Upper lobe of left lung (tissue), 6 donors: ENCODE results near the gene CDT1. TPM values are rescaled to one million over a fixed set of nuclear protein-coding genes. Genes with fewer than 3 reads are reported as not detected.
A peak's percentile ranks its signal among the peaks of the same experiment; 100 is the strongest.

Experiments used
- ATAC-seq, 2 donors: fragments of 200-7000 bp; cut with Tn5 transposase; one replicate each; pipeline ENCODE4 v1.9.1; 2022; ENCODE audit warnings: mild to moderate bottlenecking in 2 of 2, moderate library complexity in 2 of 2; ENCODE audit not compliant: low FRiP score in 2 of 2
- DNase-seq, 2 donors: peaks; one replicate each; pipeline ENCODE4 v3.0.0-alpha.2; 2019 to 2020
- H3K27ac ChIP-seq, 4 donors: fragments of 200-600 bp; sonication (generic); one replicate each; pipeline ENCODE4 v1.5.1; 2016 to 2019
- H3K27me3 ChIP-seq, 4 donors: fragments of 200-600 bp; sonication (generic); one replicate each; pipeline ENCODE4 v1.5.1; 2017 to 2019
- H3K36me3 ChIP-seq, 4 donors: fragments of 200-600 bp; sonication (generic); one replicate each; pipeline ENCODE4 v1.5.1; 2016 to 2019
- H3K4me1 ChIP-seq, 4 donors: fragments of 200-600 bp; sonication (generic); one replicate each; pipeline ENCODE4 v1.5.1; 2018 to 2019
- H3K4me3 ChIP-seq, 4 donors: fragments of 200-600 bp; sonication (generic); one replicate each; pipeline ENCODE4 v1.5.1; 2017 to 2019; ENCODE audit warnings: mild to moderate bottlenecking in 2 of 4, moderate library complexity in 1 of 4
- H3K9me3 ChIP-seq, 4 donors: fragments of 200-600 bp; sonication (generic); one replicate each; pipeline ENCODE4 v1.5.1; 2018 to 2019
- CTCF ChIP-seq, 6 experiments: fragments of 450-650 bp in 4 of 6; fragments of 200-600 bp in 2 of 6; sonication (generic) in 2 of 6; IDR thresholded peaks; one replicate each; pipeline ENCODE4 v1.5.1; 2016 to 2019; ENCODE audit warnings: antibody characterized with exemption in 6 of 6
- EP300 ChIP-seq, 4 donors: sonication (generic); formaldehyde crosslinking; IDR thresholded peaks; one replicate each; pipeline ENCODE4 v1.5.1; 2017; ENCODE audit warnings: antibody characterized with exemption in 4 of 4, control low read depth in 2 of 4
- POLR2A ChIP-seq, 4 donors: fragments of 450-650 bp; IDR thresholded peaks; one replicate each; pipeline ENCODE4 v1.5.1; 2016 to 2017; ENCODE audit warnings: antibody characterized with exemption in 4 of 4, mild to moderate bottlenecking in 2 of 4
- POLR2AphosphoS5 ChIP-seq, 2 donors: sonication (generic); formaldehyde crosslinking; IDR thresholded peaks; one replicate each; pipeline ENCODE4 v1.5.1; 2017; ENCODE audit warnings: antibody characterized with exemption in 2 of 2
- WGBS, 2 donors: methylation state at CpG; one replicate each; pipeline ENCODE4 v1.1.5; 2017 to 2018; 5-methylcytosine and 5-hydroxymethylcytosine counted together
- total RNA-seq, 6 donors: library from RNA; depleted of rRNA in 4 of 6; stranded (reverse); fragments of >200 nt in 4 of 6; gene quantifications; one replicate each; pipeline versions ENCODE4 v1.1.0 to v1.2.1, GENCODE V29; 2016 to 2021
- donor health status: DM: no; HTN: no; CAD: no; lungs with moderate emphysema.
- donor health status: DM: no; HTN: yes; CAD: no; lungs with severe emphysema.

CDT1 gene
- total RNA-seq, 6 donors from 2014 or later = 2.3 to 4.7 (median 3.5) TPM; not detected in 1

GRCh38 chr16:88830783-88831182 lies 27.2 kb downstream of the CDT1 start:
- peaks cover 0 to 50% (median 31%) of the 10 kb centered on the region in 4 donors for H3K36me3 ChIP-seq
- no peaks in the 10 kb centered on the region for H3K9me3 ChIP-seq
- H3K4me1 ChIP-seq = peaks cover 0 to 3% (median 0%) of the 10 kb centered on the region in 4 donors
- TF ChIP-seq EP300 (IDR thresholded peaks at IDR 0.05) (no peak), POLR2A (IDR thresholded peaks at IDR 0.05) (no peak)
- DNase-seq = no peak
- ATAC-seq = no peak
- peak overlapping the region in 2 of 4 donors; percentile 36 to 46 for H3K27ac ChIP-seq
- 80 to 92% methylated on average over 9 to 14 of the region's 14 CpGs for WGBS, 2 donors
- H3K4me3 ChIP-seq = no peak overlapping the region
- no peaks in the 10 kb centered on the region for H3K27me3 ChIP-seq

- Histone ChIP-seq H3K9me3 (no peaks in the 10 kb centered on the region), H3K4me3 (no peak overlapping the region), H3K36me3 (peaks cover 0 to 40% (median 31%) of the 10 kb centered on the region in 4 donors), H3K27ac (no peak overlapping the region), H3K4me1 (peaks cover 0 to 3% (median 0%) of the 10 kb centered on the region in 4 donors), H3K27me3 (no peaks in the 10 kb centered on the region)
- DNase-seq (peak in 1 of 2 donors; percentile 46), ATAC-seq (no peak)
- no peak for TF ChIP-seq CTCF (IDR thresholded peaks at IDR 0.05)
- TF ChIP-seq POLR2AphosphoS5 (IDR thresholded peaks at IDR 0.05) = no peak
- no peak for TF ChIP-seq EP300 (IDR thresholded peaks at IDR 0.05)
- TF ChIP-seq POLR2A (IDR thresholded peaks at IDR 0.05) = no peak
- 88 to 92% methylated on average over 10 to 13 of the region's 13 CpGs for WGBS, 2 donors
These were observed 28.2 kb downstream of the CDT1 start for GRCh38 chr16:88831838-88832237.

- peak in 1 of 2 donors; percentile 55 for DNase-seq
- WGBS, 2 donors = 93 to 97% methylated on average over 13 of the region's 13 CpGs
- H3K27ac ChIP-seq = no peak overlapping the region
These were observed 29.5 kb downstream of the CDT1 start for GRCh38 chr16:88833086-88833485.

DNA sequence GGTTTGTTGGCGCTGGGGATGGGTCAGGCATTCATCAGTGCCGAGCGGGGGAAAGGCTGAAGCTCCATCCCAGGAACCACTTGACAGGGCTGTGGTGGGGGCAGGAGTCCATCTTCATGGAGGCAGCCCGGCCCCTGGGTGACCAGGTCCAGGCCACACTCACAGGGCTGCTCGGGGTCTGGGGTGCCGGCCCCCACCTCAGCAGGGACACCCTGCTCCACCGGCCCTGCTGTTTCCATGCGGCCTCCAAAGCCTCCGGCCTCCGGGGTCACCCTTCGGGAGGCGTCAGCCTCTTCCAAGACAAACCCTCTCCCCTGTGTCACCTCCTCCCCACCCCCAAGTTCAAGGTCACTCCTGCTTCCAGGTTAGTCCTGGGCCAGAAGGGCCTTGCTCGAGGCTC lies 31.1 kb downstream of the CDT1 start:
- Histone ChIP-seq H3K4me1 (peaks cover 0 to 2% (median 0%) of the 10 kb centered on the region in 4 donors), H3K36me3 (peaks cover 0 to 40% (median 29%) of the 10 kb centered on the region in 4 donors), H3K9me3 (no peaks in the 10 kb centered on the region), H3K27me3 (no peaks in the 10 kb centered on the region), H3K27ac (no peak overlapping the region), H3K4me3 (no peak overlapping the region)
- DNase-seq (peak in 1 of 2 donors; percentile 57), ATAC-seq (no peak)
- TF ChIP-seq CTCF (IDR thresholded peaks at IDR 0.05) = no peak
- no peak for TF ChIP-seq EP300 (IDR thresholded peaks at IDR 0.05)
- TF ChIP-seq POLR2A (IDR thresholded peaks at IDR 0.05) = no peak
- no peak for TF ChIP-seq POLR2AphosphoS5 (IDR thresholded peaks at IDR 0.05)
- WGBS, 2 donors = 92 to 100% methylated on average over 3 to 12 of the region's 13 CpGs

More at GRCh38 chr16:88833086-88833485, 29.5 kb downstream of the CDT1 start:
- H3K4me1 ChIP-seq = peaks cover 0 to 3% (median 0%) of the 10 kb centered on the region in 4 donors
- ATAC-seq = no peak
- no peaks in the 10 kb centered on the region for H3K9me3 ChIP-seq
- no peaks in the 10 kb centered on the region for H3K27me3 ChIP-seq
- TF ChIP-seq POLR2AphosphoS5 (IDR thresholded peaks at IDR 0.05) = no peak
- TF ChIP-seq POLR2A (IDR thresholded peaks at IDR 0.05) = no peak
- H3K36me3 ChIP-seq = peaks cover 0 to 39% (median 30%) of the 10 kb centered on the region in 4 donors
- no peak overlapping the region for H3K4me3 ChIP-seq

GRCh38 chr16:88835383-88835782 lies 31.8 kb downstream of the CDT1 start:
- DNase-seq = no peak
- no peak overlapping the region for H3K4me3 ChIP-seq
- TF ChIP-seq POLR2A (IDR thresholded peaks at IDR 0.05) (no peak), EP300 (IDR thresholded peaks at IDR 0.05) (no peak), POLR2AphosphoS5 (IDR thresholded peaks at IDR 0.05) (no peak), CTCF (IDR thresholded peaks at IDR 0.05) (no peak)
- 86 to 91% methylated on average over 7 to 11 of the region's 11 CpGs for WGBS, 2 donors
- H3K27me3 ChIP-seq = no peaks in the 10 kb centered on the region
- H3K27ac ChIP-seq = peak overlapping the region in 1 of 4 donors; percentile 39
- ATAC-seq = peak in 1 of 2 donors; percentile 60
- no peaks in the 10 kb centered on the region for H3K4me1 ChIP-seq
- no peaks in the 10 kb centered on the region for H3K9me3 ChIP-seq
- peaks cover 0 to 47% (median 36%) of the 10 kb centered on the region in 4 donors for H3K36me3 ChIP-seq

DNA sequence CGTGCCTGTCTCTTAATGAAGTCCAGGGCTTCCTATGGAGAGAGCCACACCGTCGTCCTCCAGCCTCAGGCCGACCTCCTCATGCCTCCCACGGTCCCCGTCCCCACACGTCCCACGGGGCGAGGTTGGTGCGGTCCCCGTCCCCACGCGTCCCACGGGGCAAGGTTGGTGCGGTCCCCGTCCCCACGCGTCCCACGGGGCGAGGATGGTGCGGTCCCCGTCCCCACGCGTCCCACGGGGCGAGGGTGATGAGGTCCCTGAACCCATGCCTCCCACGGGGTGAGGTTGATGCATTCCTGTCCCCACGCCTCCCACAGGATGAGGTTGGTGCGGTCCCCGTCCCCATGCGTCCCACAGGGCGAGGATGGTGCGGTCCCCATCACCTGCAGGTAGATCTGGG lies 32.2 kb downstream of the CDT1 start:
- peak in 1 of 2 donors; percentile 73 for DNase-seq

More for the DNA sequence above, 32.2 kb downstream of the CDT1 start:
- H3K9me3 ChIP-seq = no peaks in the 10 kb centered on the region
- no peak overlapping the region for H3K4me3 ChIP-seq
- no peaks in the 10 kb centered on the region for H3K4me1 ChIP-seq
- H3K27me3 ChIP-seq = no peaks in the 10 kb centered on the region
- peak overlapping the region in 1 of 4 donors; percentile 39 for H3K27ac ChIP-seq
- 91 to 94% methylated on average over 14 to 26 of the region's 33 CpGs for WGBS, 2 donors
- no peak for ATAC-seq
- peaks cover 0 to 51% (median 40%) of the 10 kb centered on the region in 4 donors for H3K36me3 ChIP-seq
- TF ChIP-seq POLR2A (IDR thresholded peaks at IDR 0.05) (no peak), CTCF (IDR thresholded peaks at IDR 0.05) (no peak), EP300 (IDR thresholded peaks at IDR 0.05) (no peak), POLR2AphosphoS5 (IDR thresholded peaks at IDR 0.05) (no peak)
